Measurements from ENCODE around the gene TESK1.
A peak's percentile ranks its signal among the peaks of the same experiment; 100 is the strongest.

The TESK1 gene

GRCh38 chr9:35646533-35647265 is 41.6 kb downstream of the TESK1 start:
- DNase-seq (ENCODE audit: low spot score), result peak; percentile 82

DNA sequence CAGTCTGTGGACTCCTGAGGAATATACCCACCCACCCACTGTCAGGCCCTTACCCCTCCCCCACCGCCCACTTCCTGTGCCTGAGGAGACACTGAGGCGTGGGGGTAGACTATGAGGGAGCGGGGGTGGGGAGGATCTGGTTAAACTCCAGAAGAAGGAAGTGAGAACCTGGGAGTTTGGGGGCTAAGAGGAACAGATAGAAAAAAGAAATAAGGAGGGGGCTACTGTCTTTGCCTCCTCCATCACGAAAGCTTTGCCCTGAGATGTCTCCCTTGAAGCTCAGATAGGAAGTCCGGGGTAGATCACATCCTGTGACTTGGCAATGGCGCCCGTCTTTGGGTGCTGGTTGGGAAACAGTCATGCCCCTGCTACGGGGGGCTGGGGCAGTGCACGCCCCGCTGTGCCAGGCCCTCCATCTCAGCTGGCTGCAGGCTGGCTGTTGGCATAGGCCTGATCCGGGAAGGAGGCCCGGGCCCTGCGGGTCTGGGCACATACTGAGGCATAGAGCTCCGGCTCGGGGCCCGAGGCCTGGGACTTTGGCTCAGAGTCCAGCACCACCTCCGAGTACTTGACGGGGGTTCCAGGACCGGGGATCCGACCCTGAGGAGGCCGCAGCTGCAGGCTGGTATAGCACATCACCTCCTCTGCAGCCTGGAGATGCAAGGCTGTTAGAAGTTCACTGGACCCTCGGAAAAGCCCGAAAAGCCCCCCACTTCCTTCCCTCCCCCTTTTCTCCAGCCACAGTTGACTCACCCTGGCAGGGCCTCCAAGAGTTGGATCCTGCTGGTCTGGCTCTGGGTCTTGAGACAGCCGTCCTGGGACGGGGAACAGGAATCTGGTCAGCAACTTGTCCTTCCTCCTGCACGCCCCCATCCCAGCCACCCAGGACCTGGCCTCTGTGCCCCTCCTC is 44.6 kb downstream of the TESK1 start:
- DNase-seq (ENCODE audit: low spot score), result no peak

- no peak for DNase-seq (ENCODE audit: low spot score)
These were observed 45.5 kb downstream of the TESK1 start, which contains the start of gene SIT1 for GRCh38 chr9:35650341-35651158. TSS of gene SIT1 (minus strand) at chr9:35650931. CDS start at chr9:35650853, 78 bp downstream.

DNA sequence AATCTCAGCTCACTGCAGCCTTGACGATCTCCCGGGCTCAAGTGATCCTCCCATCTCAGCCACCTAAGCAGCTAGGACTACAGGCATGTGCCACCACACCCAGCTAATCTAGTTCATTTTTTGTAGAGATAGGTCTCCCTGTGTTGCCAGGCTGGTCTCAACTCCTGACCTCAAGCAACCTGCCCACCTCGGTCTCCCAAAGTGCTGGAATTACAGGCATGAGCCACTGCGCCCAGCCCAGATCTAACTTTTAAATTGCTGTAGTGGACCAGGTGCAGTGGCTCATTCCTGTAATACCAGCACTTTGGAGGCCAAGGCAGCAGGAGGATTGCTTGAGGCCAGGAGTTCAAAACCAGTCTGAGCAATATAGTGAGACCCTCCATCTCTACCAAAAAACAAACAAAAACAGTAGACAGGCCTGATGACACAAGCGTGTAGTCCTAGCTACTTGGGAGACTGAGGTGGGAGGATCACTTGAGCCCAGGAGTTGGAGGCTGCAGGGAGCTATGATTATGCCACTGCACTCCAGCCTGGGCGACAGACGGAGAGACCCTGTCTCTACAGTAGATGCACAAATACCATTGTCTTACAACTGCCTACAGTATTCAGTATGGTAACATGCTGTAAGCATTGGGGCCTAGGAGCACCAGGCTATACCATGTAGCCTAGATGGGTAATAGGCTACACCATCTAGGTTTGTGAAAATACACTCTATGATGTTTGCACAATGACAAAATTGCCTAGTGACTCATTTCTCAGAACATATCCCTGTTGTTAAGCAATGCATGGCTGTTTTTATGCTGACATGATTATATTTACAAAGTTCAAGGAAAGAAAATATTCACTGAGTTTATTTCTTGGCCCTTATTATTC is 47.1 kb downstream of the TESK1 start:
- DNase-seq (ENCODE audit: low spot score), result no peak

- DNase-seq (ENCODE audit: low spot score), result no peak
These were observed 47.8 kb downstream of the TESK1 start for GRCh38 chr9:35652829-35653209.

- no peak for DNase-seq (ENCODE audit: low spot score)
These were observed 48.5 kb downstream of the TESK1 start for GRCh38 chr9:35653611-35654010.

- no peak for DNase-seq (ENCODE audit: low spot score)
These were observed 51.3 kb downstream of the TESK1 start for GRCh38 chr9:35656348-35656747.

- no peak for DNase-seq (ENCODE audit: low spot score)
These were observed 51.9 kb downstream of the TESK1 start for GRCh38 chr9:35656831-35657545.

DNA sequence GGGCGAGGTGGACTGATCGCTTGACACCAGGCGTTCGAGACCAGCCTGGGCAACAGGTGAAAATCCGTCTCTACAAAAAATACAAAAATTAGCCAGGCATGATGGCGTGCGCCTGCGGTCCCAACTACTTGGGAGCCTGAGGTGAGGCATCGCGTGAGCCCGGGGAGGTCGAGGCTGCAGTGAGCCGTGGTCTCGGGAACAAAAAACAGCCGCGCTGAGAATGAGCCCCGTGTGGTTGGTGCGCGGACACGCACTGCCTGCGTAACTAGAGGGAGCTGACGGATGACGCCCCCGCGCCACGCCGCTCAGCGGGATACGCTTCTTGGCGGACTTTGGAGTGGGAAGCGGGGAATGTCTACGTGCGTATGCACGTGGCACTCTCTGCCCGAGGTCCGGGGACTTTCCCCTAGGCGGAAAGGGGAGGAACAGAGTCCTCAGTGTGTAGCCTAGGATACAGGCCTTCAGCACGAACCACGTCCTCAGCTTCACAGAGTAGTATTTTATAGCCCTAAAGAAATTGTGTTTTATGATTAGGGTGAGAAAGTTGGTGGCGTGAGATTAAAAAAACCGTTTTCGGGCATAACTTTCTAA is 52.6 kb downstream of the TESK1 start, which contains the start of gene RMRP:
Gene RMRP, minus strand, starts transcription at position 474 of the 591 bp plus-strand sequence.
- peak; percentile 97 for DNase-seq (ENCODE audit: low spot score)

GRCh38 chr9:35658137-35658967 is 53.3 kb downstream of the TESK1 start, which contains the start of gene CCDC107:
TSS of gene CCDC107 (plus strand) at chr9:35658292. CDS start at chr9:35658380, 88 bp downstream.
- peak; percentile 87 for DNase-seq (ENCODE audit: low spot score)

DNA sequence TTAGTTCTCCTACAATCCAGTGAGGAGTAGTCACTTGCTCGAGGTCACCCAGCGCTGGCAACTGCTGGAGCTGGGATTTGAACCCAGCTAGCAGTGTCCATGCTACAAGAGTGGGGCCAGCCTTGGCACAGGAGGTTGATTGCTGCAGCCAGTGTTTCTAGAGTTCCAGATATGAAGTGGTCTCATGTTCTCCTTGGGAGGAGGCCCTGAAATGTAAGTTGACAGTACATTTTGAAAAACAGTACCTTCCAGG is 53.8 kb downstream of the TESK1 start:
- no peak for DNase-seq (ENCODE audit: low spot score)

DNA sequence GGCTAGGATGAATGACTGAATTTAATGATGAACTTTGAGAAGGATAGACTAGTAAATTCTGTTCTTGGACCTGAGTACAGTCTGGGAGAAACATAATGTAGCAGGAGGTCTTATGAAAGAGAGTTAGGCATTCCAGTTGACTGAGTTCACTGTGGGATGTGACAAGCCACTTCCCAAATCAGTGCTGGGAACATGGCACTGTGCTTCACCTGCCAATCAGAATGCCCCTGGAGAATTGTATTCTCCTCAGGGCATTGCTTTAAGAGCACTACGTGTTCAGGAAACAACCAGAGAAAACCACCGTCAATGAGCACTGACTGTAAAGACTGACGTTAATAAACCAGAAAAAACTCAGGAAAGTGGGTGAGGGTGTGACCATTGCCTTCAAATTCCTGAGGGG is 54.3 kb downstream of the TESK1 start:
- no peak for DNase-seq (ENCODE audit: low spot score)

Data from kidney capillary endothelial cell (primary cell).